SK-N-SH (cell line): ENCODE measurements around the gene B4GALNT4.

Experiments used
- FOXM1 ChIP-seq: IDR thresholded peaks from 2 replicates; pipeline ENCODE4 v1.4.0; 2012; ENCODE audit warnings: low read depth, mild to moderate bottlenecking
- GABPA ChIP-seq: IDR thresholded peaks from 2 replicates; pipeline ENCODE4 v1.4.0; 2012; ENCODE audit warnings: low read depth, mild to moderate bottlenecking
- RFX5 ChIP-seq: IDR thresholded peaks from 2 replicates; pipeline ENCODE4 v1.6.1; 2012; ENCODE audit warnings: mild to moderate bottlenecking, improper control_type of control experiment, low read length
- SMC3 ChIP-seq: IDR thresholded peaks from 2 replicates; pipeline ENCODE4 v1.6.1; 2012; ENCODE audit warnings: low read depth, low read length, improper control_type of control experiment
- YY1 ChIP-seq: IDR thresholded peaks from 2 replicates; pipeline ENCODE4 v1.4.0; 2012; ENCODE audit warnings: low read depth, mild to moderate bottlenecking
- TF ChIP-seq, protein P1 (sequence below): IDR thresholded peaks from 2 replicates; pipeline ENCODE4 v1.6.1; 2012; ENCODE audit warnings: mild to moderate bottlenecking, low read depth, low read length, moderate library complexity
- TF ChIP-seq, protein P2 (sequence below): fragments of 200-600 bp; sonication (generic); IDR thresholded peaks from 2 replicates; pipeline ENCODE4 v1.6.1; 2017; ENCODE audit warnings: antibody characterized with exemption, mild to moderate bottlenecking, moderate library complexity
- TF ChIP-seq, protein P3 (sequence below): IDR thresholded peaks from 2 replicates; pipeline ENCODE4 v1.4.0; 2012; ENCODE audit warnings: low read depth, borderline replicate concordance
- TF ChIP-seq, protein P4 (sequence below): IDR thresholded peaks from 2 replicates; pipeline ENCODE4 v1.4.0; 2012; ENCODE audit warnings: low read depth

DNA sequence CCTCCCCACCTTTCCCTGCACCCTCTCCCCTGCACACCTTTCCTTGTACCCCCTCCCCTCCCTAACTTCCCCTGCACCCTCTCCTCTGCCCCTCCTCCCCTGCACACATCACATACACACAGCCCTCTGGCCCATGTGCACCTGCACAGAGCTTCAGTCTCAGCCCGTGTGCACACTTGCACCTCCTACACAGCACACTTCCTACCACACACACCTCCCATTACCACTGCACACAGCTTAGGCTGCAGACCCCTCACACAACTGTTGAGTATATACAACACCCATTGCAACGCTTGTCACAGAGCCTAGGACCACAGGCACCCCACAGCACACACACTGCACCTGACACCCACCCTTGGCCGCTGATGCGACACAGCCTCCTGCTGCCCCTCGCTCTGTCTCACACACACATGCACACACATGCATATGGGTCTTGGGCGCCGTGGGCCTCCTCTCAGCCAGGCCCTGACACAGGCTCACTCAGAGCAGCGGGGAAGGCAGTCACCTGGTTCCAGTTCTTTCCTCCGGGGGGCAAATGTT is 45.1 kb downstream of the B4GALNT4 start:
- TF ChIP-seq GABPA: no peak
- TF ChIP-seq, protein P1, sequence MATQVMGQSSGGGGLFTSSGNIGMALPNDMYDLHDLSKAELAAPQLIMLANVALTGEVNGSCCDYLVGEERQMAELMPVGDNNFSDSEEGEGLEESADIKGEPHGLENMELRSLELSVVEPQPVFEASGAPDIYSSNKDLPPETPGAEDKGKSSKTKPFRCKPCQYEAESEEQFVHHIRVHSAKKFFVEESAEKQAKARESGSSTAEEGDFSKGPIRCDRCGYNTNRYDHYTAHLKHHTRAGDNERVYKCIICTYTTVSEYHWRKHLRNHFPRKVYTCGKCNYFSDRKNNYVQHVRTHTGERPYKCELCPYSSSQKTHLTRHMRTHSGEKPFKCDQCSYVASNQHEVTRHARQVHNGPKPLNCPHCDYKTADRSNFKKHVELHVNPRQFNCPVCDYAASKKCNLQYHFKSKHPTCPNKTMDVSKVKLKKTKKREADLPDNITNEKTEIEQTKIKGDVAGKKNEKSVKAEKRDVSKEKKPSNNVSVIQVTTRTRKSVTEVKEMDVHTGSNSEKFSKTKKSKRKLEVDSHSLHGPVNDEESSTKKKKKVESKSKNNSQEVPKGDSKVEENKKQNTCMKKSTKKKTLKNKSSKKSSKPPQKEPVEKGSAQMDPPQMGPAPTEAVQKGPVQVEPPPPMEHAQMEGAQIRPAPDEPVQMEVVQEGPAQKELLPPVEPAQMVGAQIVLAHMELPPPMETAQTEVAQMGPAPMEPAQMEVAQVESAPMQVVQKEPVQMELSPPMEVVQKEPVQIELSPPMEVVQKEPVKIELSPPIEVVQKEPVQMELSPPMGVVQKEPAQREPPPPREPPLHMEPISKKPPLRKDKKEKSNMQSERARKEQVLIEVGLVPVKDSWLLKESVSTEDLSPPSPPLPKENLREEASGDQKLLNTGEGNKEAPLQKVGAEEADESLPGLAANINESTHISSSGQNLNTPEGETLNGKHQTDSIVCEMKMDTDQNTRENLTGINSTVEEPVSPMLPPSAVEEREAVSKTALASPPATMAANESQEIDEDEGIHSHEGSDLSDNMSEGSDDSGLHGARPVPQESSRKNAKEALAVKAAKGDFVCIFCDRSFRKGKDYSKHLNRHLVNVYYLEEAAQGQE: no peak
- TF ChIP-seq, protein P2, sequence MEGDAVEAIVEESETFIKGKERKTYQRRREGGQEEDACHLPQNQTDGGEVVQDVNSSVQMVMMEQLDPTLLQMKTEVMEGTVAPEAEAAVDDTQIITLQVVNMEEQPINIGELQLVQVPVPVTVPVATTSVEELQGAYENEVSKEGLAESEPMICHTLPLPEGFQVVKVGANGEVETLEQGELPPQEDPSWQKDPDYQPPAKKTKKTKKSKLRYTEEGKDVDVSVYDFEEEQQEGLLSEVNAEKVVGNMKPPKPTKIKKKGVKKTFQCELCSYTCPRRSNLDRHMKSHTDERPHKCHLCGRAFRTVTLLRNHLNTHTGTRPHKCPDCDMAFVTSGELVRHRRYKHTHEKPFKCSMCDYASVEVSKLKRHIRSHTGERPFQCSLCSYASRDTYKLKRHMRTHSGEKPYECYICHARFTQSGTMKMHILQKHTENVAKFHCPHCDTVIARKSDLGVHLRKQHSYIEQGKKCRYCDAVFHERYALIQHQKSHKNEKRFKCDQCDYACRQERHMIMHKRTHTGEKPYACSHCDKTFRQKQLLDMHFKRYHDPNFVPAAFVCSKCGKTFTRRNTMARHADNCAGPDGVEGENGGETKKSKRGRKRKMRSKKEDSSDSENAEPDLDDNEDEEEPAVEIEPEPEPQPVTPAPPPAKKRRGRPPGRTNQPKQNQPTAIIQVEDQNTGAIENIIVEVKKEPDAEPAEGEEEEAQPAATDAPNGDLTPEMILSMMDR: no peak
- TF ChIP-seq, protein P3, sequence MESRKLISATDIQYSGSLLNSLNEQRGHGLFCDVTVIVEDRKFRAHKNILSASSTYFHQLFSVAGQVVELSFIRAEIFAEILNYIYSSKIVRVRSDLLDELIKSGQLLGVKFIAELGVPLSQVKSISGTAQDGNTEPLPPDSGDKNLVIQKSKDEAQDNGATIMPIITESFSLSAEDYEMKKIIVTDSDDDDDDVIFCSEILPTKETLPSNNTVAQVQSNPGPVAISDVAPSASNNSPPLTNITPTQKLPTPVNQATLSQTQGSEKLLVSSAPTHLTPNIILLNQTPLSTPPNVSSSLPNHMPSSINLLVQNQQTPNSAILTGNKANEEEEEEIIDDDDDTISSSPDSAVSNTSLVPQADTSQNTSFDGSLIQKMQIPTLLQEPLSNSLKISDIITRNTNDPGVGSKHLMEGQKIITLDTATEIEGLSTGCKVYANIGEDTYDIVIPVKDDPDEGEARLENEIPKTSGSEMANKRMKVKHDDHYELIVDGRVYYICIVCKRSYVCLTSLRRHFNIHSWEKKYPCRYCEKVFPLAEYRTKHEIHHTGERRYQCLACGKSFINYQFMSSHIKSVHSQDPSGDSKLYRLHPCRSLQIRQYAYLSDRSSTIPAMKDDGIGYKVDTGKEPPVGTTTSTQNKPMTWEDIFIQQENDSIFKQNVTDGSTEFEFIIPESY: no peak
- no peak for TF ChIP-seq SMC3
- TF ChIP-seq RFX5: no peak
- TF ChIP-seq, protein P4, sequence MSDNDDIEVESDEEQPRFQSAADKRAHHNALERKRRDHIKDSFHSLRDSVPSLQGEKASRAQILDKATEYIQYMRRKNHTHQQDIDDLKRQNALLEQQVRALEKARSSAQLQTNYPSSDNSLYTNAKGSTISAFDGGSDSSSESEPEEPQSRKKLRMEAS: no peak
- no peak for TF ChIP-seq YY1
- TF ChIP-seq FOXM1: no peak
